GM19351 (cell line): Measurements from ENCODE around the gene LDB2.
"Not testable (repeated sequence)": the region's sequence is repeated elsewhere in the genome, so short reads cannot be mapped to it uniquely, and the experiment has no call there.

Experiments
- ATAC-seq: cut with Tn5 transposase; IDR thresholded peaks from one replicate; pipeline ENCODE4 v1.9.1; 2021; ENCODE audit warnings: mild to moderate bottlenecking, moderate library complexity; ENCODE audit not compliant: unreplicated experiment

The LDB2 gene

DNA sequence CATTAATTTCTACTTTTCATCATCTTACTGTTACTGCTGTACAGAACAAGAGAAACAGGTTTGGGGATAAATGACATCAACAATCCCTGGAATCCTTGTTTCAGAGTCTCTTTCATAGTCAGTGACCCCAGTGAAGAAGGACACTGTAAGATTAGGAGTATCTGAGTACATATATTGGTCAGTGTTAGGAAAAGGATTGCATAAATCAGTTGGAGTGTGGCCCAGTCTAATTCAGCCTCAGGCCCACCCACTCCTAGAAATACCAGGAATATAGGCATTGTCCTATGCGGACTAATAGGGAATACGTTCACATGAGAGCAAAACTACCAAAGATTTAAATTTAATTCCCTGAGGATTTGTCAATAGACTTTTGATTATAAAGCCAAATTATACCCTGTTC lies 237.8 kb downstream of the LDB2 start:
- ATAC-seq: no peak

DNA sequence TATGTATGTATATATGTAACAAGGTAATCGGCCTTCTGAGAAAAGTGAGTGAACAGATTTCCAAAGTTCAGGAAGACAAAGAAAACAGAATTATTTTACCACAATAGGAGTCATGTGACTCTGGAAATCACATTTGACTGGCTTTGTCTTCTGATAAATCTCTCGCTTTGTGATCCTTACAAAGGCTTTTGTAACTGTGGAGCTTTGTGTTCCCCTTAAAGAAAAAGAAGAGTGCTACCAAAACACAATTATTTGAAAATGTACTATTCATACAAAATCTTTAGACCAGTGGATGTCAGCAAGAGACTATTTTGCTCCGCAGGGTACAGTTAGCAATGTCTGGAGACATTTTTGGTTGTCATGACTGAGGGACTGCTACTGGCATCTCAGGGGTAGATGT lies 238.8 kb downstream of the LDB2 start:
- no peak for ATAC-seq

DNA sequence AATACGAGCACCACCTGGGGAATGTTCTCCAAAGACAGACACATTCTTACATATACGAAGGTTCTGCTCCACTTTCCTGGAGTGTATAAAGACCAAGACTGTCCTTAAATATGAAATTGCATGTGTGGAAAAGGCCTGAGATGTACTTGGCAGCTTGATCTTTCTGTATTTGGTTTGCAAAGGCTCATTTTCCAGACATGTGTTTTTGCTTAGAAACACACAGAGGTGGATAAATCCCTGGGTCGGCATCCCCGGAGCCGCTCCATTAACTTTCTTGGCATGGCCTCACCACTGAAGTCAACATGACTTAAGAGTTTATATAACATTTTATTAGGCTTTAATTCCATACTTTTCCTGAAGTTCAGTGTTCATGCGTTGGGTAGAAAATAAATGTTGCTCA lies 239.4 kb downstream of the LDB2 start:
- ATAC-seq: no peak

- ATAC-seq: no peak
Observed at GRCh38 chr4:16658183-16658582, 240.3 kb downstream of the LDB2 start.

GRCh38 chr4:16655111-16655510 lies 243.3 kb downstream of the LDB2 start:
- ATAC-seq: no peak

DNA sequence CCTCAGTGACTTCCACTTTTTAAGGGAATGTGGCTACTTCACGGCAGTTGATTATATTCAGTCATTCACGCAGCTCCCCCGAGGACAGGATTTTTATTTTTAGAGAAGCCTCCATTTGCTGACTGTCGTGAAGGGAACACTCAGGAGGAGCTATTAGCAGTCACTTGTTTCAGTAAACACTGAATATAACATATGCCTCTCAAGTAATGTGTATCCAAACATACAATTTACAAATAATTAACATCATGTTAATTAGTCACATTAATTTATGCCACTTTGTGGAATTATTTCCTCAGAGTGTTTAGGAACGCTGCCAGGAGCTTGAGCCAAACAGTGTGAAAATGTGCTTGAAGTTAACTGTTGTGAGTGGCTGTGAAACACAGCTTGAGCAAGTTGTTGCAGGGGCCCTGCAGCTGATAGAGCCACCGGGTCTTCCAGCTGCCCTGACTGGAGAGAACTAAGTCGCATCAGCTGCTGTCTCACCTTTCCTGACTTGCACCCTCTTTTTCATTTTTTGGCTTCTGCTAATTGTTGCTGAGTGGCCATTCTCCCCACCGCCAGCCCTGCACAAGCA lies 245.6 kb downstream of the LDB2 start:
- no peak for ATAC-seq

GRCh38 chr4:16646459-16646858 lies 252.0 kb downstream of the LDB2 start:
- no peak for ATAC-seq

GRCh38 chr4:16643893-16644292 lies 254.6 kb downstream of the LDB2 start:
- ATAC-seq: no peak

GRCh38 chr4:16642897-16643296 lies 255.5 kb downstream of the LDB2 start:
- no peak for ATAC-seq

- ATAC-seq: no peak
Observed at GRCh38 chr4:16641971-16642370, 256.5 kb downstream of the LDB2 start.

DNA sequence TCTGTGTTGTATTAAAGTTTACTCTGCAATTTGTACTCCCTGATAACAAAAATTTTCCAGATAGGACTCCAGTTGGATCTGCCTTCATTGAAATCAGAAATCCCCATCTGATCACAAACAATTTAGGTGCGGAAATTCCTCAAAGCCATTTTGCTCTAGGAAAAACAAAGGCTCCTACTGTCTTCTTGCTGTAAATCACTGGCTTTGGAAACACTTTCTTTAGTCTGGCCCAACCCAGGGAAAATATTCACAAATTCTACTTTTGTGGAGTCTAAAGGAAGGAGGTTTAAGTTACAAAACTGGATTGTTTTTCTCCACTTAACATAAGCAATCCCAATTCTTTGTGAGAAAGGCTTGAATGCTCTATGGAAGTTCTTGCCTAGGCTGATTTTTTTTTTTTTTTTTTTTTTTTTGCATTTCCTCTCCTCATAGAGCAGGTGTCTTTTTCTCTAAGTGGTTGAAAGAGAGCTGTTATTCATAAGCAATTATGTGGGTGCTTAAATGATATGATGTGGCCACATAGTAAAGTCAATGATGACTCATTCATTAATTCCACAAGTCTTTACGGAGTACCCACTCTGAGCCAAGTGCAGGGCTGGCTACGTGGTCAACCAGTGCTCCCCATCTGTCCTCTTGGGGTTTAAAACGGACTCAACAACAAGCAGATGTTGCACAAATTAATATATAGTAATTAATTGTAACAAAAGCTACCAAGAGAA lies 261.4 kb downstream of the LDB2 start:
- no peak for ATAC-seq

DNA sequence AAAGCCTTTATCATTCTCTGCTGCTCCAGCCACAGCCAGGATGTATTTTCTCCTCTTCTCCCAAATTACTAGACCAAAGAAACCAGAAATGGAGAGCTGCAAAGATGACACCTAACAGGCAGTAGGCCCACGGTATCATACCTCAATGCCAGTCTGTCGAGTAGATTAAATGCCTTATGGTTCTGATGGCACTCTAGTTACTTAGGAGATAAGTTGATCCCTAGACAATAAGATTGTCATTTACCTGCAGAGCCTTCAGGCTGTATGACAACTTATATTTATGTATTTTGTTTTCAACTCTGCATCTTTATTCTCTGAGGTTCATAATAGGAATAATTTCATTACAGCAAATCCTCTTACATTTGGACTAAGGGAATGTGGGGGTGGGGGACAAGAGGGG lies 262.1 kb downstream of the LDB2 start:
- no peak for ATAC-seq

DNA sequence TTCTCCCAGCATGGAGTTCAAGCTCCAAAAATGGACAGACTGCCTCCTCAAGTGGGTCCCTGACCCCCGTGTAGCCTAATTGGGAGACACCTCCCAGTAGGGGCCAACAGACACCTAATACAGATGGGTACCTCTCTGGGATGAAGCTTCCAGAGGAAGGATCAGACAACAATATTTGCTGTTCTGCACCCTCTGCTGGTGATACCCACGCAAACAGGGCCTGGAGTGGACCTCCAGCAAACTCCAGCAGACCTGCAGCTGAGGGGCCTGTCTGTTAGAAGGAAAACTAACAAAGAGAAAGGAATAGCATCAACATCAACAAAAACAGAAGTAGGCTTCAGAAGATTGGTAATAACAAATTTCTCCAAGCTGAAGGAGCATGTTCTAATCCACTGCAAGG lies 269.2 kb downstream of the LDB2 start:
- not testable (repeated sequence) for ATAC-seq

- ATAC-seq: not testable (repeated sequence)
Observed at GRCh38 chr4:16628835-16629234, 269.6 kb downstream of the LDB2 start.

- no peak for ATAC-seq
Observed at GRCh38 chr4:16627999-16628398, 270.4 kb downstream of the LDB2 start.

GRCh38 chr4:16626945-16627344 lies 271.5 kb downstream of the LDB2 start:
- no peak for ATAC-seq

GRCh38 chr4:16622826-16623225 lies 275.6 kb downstream of the LDB2 start:
- ATAC-seq: no peak

DNA sequence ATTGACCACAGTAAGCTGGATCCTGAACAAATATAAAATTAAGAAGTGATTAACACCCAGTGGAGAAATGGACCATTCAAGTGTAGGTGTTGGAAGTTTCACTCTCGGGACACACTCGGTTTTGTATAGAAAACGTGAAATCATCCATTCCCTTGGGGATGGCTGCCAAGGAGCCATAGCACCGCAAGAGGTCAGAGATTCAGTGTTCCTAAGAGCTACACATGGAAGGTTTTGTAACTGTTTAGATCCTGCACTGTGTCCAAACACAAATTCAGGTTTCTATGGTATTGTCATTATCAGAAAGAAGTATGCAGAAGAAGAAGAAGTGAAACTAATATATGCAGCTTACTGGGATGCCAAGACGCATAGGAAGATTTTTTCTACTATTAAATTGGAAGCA lies 281.0 kb downstream of the LDB2 start:
- no peak for ATAC-seq

GRCh38 chr4:16617011-16617410 lies 281.4 kb downstream of the LDB2 start:
- no peak for ATAC-seq

DNA sequence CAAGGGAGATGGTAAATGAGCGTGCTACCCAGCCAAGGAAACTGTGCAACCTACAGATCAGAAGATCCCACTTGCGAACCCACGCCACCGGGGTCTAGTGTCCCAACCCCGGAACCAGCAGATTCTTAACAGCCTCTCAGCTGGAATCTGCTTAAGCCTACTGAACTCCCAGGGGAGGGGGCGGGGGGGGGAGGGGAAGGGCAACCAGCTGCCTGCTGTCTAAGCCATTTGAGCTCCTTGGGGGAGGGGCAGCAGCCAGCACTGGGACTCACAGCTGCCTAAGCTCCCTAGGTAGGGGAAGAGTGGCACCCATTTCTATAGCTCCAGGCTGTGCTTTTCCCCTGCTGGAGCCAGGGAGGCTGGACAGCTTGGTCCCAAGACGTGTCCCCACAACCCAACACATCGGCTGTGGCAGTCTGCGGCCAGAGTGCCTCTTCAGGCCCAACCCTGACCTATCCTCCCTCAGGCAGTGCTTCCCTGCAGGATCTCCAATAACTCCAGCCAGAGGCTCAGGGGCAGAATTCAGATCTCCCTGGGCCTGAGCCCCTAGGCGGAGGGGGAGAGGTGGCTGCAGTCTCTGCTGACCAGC lies 289.2 kb downstream of the LDB2 start:
- no peak for ATAC-seq

DNA sequence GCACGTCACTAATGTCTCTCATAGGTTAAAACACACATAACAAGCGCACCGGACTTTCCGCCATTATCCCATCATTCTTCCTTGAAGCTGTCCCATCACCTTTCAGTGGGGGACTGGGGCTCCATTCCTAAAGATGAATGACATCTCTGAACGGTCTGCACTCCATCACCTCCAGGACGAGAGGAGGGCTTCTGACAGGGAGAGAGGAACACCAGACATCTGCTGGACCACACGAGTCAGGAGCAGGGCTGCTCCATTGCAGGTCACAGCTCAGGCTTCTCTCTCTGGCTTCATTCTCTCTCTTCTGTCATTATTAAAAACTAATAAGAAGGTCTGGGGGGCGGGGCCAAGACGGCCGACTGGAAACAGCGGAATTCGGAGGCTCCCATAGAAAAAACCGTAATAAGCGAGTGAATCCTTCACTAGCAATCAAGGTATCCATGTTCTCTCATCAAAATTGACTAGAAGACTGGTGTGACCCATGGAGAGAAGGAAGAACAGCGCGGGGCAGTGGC lies 289.8 kb downstream of the LDB2 start:
- no peak for ATAC-seq

DNA sequence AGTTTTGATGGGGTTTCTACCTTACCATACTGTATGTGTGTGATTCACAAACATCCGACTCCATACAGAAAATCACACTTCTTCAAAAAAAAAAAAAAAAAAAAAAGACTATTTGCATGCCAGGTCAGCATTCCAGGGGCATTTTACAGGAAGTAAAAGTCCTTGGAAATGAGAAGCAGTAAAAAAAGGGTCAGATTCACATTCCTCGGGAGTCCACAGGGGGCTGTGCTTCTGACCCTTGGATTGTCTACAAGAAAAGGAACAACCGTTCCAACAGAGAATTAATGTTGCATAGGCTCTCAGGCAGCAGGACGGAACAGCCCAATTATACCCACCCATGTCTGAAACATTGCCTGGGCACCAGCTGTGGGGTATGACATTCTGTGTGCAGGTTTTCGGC lies 290.3 kb downstream of the LDB2 start:
- no peak for ATAC-seq
